ENCODE measurements around the gene CADM1.

Gene CADM1

GRCh38 chr11:115148101-115148500, 356.1 kb downstream of the CADM1 start:
- no peak for DNase-seq (ENCODE audit: low read depth)

GRCh38 chr11:115147243-115147807, 356.9 kb downstream of the CADM1 start:
- DNase-seq (ENCODE audit: low read depth), result no peak

- no peak for DNase-seq (ENCODE audit: low read depth)
These were observed 357.8 kb downstream of the CADM1 start for GRCh38 chr11:115146425-115146824.

- no peak for DNase-seq (ENCODE audit: low read depth)
These were observed 358.9 kb downstream of the CADM1 start for GRCh38 chr11:115145324-115145723.

- DNase-seq (ENCODE audit: low read depth), result no peak
These were observed 359.3 kb downstream of the CADM1 start for GRCh38 chr11:115144914-115145313.

GRCh38 chr11:115144014-115144413, 360.2 kb downstream of the CADM1 start:
- no peak for DNase-seq (ENCODE audit: low read depth)

GRCh38 chr11:115141231-115142114, 362.7 kb downstream of the CADM1 start:
- no peak for DNase-seq (ENCODE audit: low read depth)

- no peak for DNase-seq (ENCODE audit: low read depth)
These were observed 368.3 kb downstream of the CADM1 start for GRCh38 chr11:115135936-115136335.

GRCh38 chr11:115134926-115135325, 369.3 kb downstream of the CADM1 start:
- DNase-seq (ENCODE audit: low read depth), result no peak

- no peak for DNase-seq (ENCODE audit: low read depth)
These were observed 370.6 kb downstream of the CADM1 start for GRCh38 chr11:115133475-115134209.

GRCh38 chr11:115132436-115133228, 371.6 kb downstream of the CADM1 start:
- DNase-seq (ENCODE audit: low read depth), result peak; percentile 5

GRCh38 chr11:115129473-115130289, 374.5 kb downstream of the CADM1 start:
- DNase-seq (ENCODE audit: low read depth), result no peak

GRCh38 chr11:115128226-115128625, 376.0 kb downstream of the CADM1 start:
- DNase-seq (ENCODE audit: low read depth), result no peak

GRCh38 chr11:115127790-115128189, 376.4 kb downstream of the CADM1 start:
- DNase-seq (ENCODE audit: low read depth), result no peak

GRCh38 chr11:115126515-115127208, 377.6 kb downstream of the CADM1 start:
- DNase-seq (ENCODE audit: low read depth), result no peak

GRCh38 chr11:115126092-115126491, 378.1 kb downstream of the CADM1 start:
- no peak for DNase-seq (ENCODE audit: low read depth)

- DNase-seq (ENCODE audit: low read depth), result no peak
These were observed 379.4 kb downstream of the CADM1 start for GRCh38 chr11:115124786-115125185.

- DNase-seq (ENCODE audit: low read depth), result no peak
These were observed 380.6 kb downstream of the CADM1 start for GRCh38 chr11:115123641-115124040.

GRCh38 chr11:115122274-115122673, 381.9 kb downstream of the CADM1 start:
- no peak for DNase-seq (ENCODE audit: low read depth)
